ENCODE results near the gene SLF2.

SLF2 gene

GRCh38 chr10:100960251-100960650 is 47.5 kb downstream of the SLF2 start:
- Mint-ChIP-seq H3K4me1 (peaks cover 6% of the 10 kb centered on the region), H3K27ac (ENCODE audit: low read depth) (no peak overlapping the region), H3K27me3 (no peaks in the 10 kb centered on the region), H3K4me3 (no peak overlapping the region), H3K9me3 (no peaks in the 10 kb centered on the region), H3K36me3 (ENCODE audit: insufficient read depth) (peaks cover 45% of the 10 kb centered on the region)
- ATAC-seq (replicated peaks; ENCODE audit: extremely low read depth, poor library complexity, severe bottlenecking) (no peak), DNase-seq (ENCODE audit: low spot score in 2 of 2) (no peak)

DNA sequence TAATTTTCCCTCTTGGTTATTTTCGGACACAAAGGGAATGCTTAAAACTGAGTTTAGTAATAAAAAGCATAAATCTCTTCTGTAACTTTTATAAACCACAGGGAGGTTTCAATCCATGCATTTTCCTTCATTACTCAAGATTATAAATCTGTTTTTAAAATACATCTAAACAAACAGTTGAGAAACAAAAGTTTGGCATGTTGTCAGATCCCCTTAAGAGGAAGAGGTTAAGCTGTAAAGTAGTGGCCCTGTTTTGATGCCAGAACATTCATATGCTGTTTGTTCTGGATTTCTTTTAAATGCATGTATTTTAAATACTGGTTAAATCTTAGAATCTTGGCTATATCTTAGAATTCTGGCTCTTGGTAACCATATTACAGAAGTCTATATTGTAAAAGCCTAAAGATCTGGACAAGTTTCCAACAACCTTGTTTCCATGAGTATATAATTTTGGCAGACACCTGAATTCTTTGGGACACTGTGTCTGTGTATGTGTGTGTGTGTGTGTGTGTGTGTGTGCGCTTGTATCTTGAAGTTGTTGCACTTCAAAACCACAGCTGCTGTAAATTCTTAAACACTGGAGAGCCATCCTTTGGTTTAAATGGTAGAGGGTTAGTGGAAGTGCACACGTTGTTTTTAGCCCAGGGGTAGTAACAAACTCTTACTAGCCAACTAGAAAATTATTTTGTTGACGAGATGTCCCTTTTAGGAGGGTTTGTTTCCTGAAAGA is 49.8 kb downstream of the SLF2 start:
- Mint-ChIP-seq H3K9me3 (no peaks in the 10 kb centered on the region), H3K27me3 (no peaks in the 10 kb centered on the region), H3K36me3 (ENCODE audit: insufficient read depth) (peaks cover 38% of the 10 kb centered on the region), H3K4me1 (peaks cover 6% of the 10 kb centered on the region), H3K4me3 (no peak overlapping the region), H3K27ac (ENCODE audit: low read depth) (no peak overlapping the region)
- no peak for ATAC-seq (replicated peaks; ENCODE audit: extremely low read depth, poor library complexity, severe bottlenecking)
- no peak for DNase-seq (ENCODE audit: low spot score in 2 of 2)

GRCh38 chr10:100963826-100964225 is 51.1 kb downstream of the SLF2 start:
- Mint-ChIP-seq H3K27me3 (no peaks in the 10 kb centered on the region), H3K4me1 (peaks cover 11% of the 10 kb centered on the region), H3K36me3 (ENCODE audit: insufficient read depth) (peaks cover 35% of the 10 kb centered on the region), H3K27ac (ENCODE audit: low read depth) (no peak overlapping the region), H3K9me3 (no peaks in the 10 kb centered on the region), H3K4me3 (no peak overlapping the region)
- ATAC-seq (replicated peaks; ENCODE audit: extremely low read depth, poor library complexity, severe bottlenecking) = no peak
- no peak for DNase-seq (ENCODE audit: low spot score in 2 of 2)

GRCh38 chr10:100965820-100966219 is 53.1 kb downstream of the SLF2 start:
- ATAC-seq (replicated peaks; ENCODE audit: extremely low read depth, poor library complexity, severe bottlenecking) (no peak), DNase-seq (ENCODE audit: low spot score in 2 of 2) (no peak)
- Mint-ChIP-seq H3K4me1 (peaks cover 15% of the 10 kb centered on the region), H3K27ac (ENCODE audit: low read depth) (no peak overlapping the region), H3K4me3 (no peak overlapping the region), H3K36me3 (ENCODE audit: insufficient read depth) (peaks cover 22% of the 10 kb centered on the region), H3K9me3 (no peaks in the 10 kb centered on the region), H3K27me3 (no peaks in the 10 kb centered on the region)

DNA sequence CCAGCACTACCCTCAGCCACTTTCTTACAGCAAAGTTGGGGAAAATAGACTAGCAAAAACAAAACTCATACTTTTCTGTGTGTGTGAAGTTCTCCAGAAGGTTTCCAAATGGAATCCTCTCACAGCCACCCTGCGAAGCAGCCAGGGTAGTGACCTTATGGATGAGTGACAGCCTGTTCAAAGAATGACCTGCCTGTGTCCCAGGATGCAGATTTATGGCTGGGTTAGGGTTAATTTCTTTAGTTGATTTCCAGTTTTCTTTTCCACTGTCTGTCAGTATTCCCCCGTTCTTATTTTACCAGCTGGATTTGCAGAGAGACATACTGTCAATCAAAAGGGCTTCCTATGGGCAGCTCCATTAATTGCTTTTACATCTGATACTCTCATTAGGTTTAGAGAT is 54.1 kb downstream of the SLF2 start:
- no peak for DNase-seq (ENCODE audit: low spot score in 2 of 2)
- H3K36me3 Mint-ChIP-seq (ENCODE audit: insufficient read depth) = peaks cover 15% of the 10 kb centered on the region
- H3K27ac Mint-ChIP-seq (ENCODE audit: low read depth) = no peak overlapping the region
- peaks cover 17% of the 10 kb centered on the region for H3K4me1 Mint-ChIP-seq
- no peaks in the 10 kb centered on the region for H3K9me3 Mint-ChIP-seq
- H3K27me3 Mint-ChIP-seq = no peaks in the 10 kb centered on the region
- no peak overlapping the region for H3K4me3 Mint-ChIP-seq
- no peak for ATAC-seq (replicated peaks; ENCODE audit: extremely low read depth, poor library complexity, severe bottlenecking)

- H3K27me3 Mint-ChIP-seq = no peaks in the 10 kb centered on the region
- no peak overlapping the region for H3K27ac Mint-ChIP-seq (ENCODE audit: low read depth)
- DNase-seq (ENCODE audit: low spot score in 2 of 2) (no peak), ATAC-seq (replicated peaks; ENCODE audit: extremely low read depth, poor library complexity, severe bottlenecking) (no peak)
- peaks cover 12% of the 10 kb centered on the region for H3K36me3 Mint-ChIP-seq (ENCODE audit: insufficient read depth)
- no peaks in the 10 kb centered on the region for H3K9me3 Mint-ChIP-seq
- no peak overlapping the region for H3K4me3 Mint-ChIP-seq
- H3K4me1 Mint-ChIP-seq = peaks cover 17% of the 10 kb centered on the region
Observed at GRCh38 chr10:100967332-100967731, 54.6 kb downstream of the SLF2 start.

- Mint-ChIP-seq H3K4me3 (peak overlapping the region; percentile 55), H3K36me3 (ENCODE audit: insufficient read depth) (peaks cover 4% of the 10 kb centered on the region), H3K9me3 (no peaks in the 10 kb centered on the region), H3K4me1 (peaks cover 17% of the 10 kb centered on the region), H3K27ac (ENCODE audit: low read depth) (no peak overlapping the region), H3K27me3 (no peaks in the 10 kb centered on the region)
- DNase-seq (ENCODE audit: low spot score in 2 of 2) = no peak
- no peak for ATAC-seq (replicated peaks; ENCODE audit: extremely low read depth, poor library complexity, severe bottlenecking)
Observed at GRCh38 chr10:100968062-100968736, 55.4 kb downstream of the SLF2 start.

DNA sequence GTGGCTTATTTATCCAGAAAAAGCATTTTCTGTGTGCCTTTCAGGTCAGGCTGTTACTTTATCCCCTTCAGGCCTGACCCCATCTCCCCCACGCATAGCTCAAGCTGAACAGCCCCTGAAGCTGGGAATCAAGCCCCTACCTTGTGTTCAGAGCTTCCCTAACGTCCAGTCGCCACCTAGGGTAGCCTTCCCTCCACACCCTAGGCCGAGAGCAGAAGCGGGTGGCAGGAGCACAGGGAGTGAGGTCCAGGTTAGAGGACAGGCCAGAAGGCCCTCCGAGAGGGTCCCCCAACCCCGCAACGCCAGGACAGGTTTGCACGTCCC is 56.1 kb downstream of the SLF2 start:
- Mint-ChIP-seq H3K27me3 (no peaks in the 10 kb centered on the region), H3K9me3 (no peaks in the 10 kb centered on the region), H3K36me3 (ENCODE audit: insufficient read depth) (peaks cover 4% of the 10 kb centered on the region), H3K4me1 (peaks cover 17% of the 10 kb centered on the region), H3K4me3 (peak overlapping the region; percentile 55), H3K27ac (ENCODE audit: low read depth) (no peak overlapping the region)
- no peak for DNase-seq (ENCODE audit: low spot score in 2 of 2)
- ATAC-seq (replicated peaks; ENCODE audit: extremely low read depth, poor library complexity, severe bottlenecking) = no peak

- peaks cover 17% of the 10 kb centered on the region for H3K4me1 Mint-ChIP-seq
- H3K9me3 Mint-ChIP-seq = no peaks in the 10 kb centered on the region
- peak within 1 kb of the TSS; percentile 55 for H3K4me3 Mint-ChIP-seq
- H3K27ac Mint-ChIP-seq (ENCODE audit: low read depth) = no peak within 1 kb of the TSS
- peaks cover 4% of the 10 kb centered on the region for H3K36me3 Mint-ChIP-seq (ENCODE audit: insufficient read depth)
- ATAC-seq (replicated peaks; ENCODE audit: extremely low read depth, poor library complexity, severe bottlenecking) = peak; percentile 69
- H3K27me3 Mint-ChIP-seq = no peaks in the 10 kb centered on the region
- no peak for DNase-seq (ENCODE audit: low spot score in 2 of 2)
Observed at GRCh38 chr10:100969187-100970075, 56.7 kb downstream of the SLF2 start, which contains the start of gene SEMA4G. TSS of gene SEMA4G (plus strand) at chr10:100969504. CDS start at chr10:100972913, 3,409 bp downstream.

- Mint-ChIP-seq H3K27ac (ENCODE audit: low read depth) (no peak overlapping the region), H3K9me3 (no peaks in the 10 kb centered on the region), H3K27me3 (no peaks in the 10 kb centered on the region), H3K4me1 (peaks cover 17% of the 10 kb centered on the region), H3K36me3 (ENCODE audit: insufficient read depth) (peaks cover 1% of the 10 kb centered on the region), H3K4me3 (peak overlapping the region; percentile 55)
- ATAC-seq (replicated peaks; ENCODE audit: extremely low read depth, poor library complexity, severe bottlenecking) = peak; percentile 35
- no peak for DNase-seq (ENCODE audit: low spot score in 2 of 2)
Observed at GRCh38 chr10:100970076-100970913, 57.5 kb downstream of the SLF2 start.

- no peak overlapping the region for H3K27ac Mint-ChIP-seq (ENCODE audit: low read depth)
- no peak for ATAC-seq (replicated peaks; ENCODE audit: extremely low read depth, poor library complexity, severe bottlenecking)
- H3K9me3 Mint-ChIP-seq = no peaks in the 10 kb centered on the region
- H3K4me3 Mint-ChIP-seq = peak overlapping the region; percentile 55
- no peaks in the 10 kb centered on the region for H3K27me3 Mint-ChIP-seq
- DNase-seq (ENCODE audit: low spot score in 2 of 2) = no peak
- H3K36me3 Mint-ChIP-seq (ENCODE audit: insufficient read depth) = no peaks in the 10 kb centered on the region
- peaks cover 17% of the 10 kb centered on the region for H3K4me1 Mint-ChIP-seq
Observed at GRCh38 chr10:100970914-100971811, 58.4 kb downstream of the SLF2 start.

Data from central memory CD8-positive, alpha-beta T cell (primary cell).